GM18909 (cell line): ENCODE measurements around the gene SLC8A3.

Source experiments
- ATAC-seq: cut with Tn5 transposase; IDR thresholded peaks from one replicate; pipeline ENCODE4 v1.9.1; 2021; ENCODE audit warnings: mild to moderate bottlenecking; ENCODE audit not compliant: unreplicated experiment, poor library complexity

SLC8A3 gene

DNA sequence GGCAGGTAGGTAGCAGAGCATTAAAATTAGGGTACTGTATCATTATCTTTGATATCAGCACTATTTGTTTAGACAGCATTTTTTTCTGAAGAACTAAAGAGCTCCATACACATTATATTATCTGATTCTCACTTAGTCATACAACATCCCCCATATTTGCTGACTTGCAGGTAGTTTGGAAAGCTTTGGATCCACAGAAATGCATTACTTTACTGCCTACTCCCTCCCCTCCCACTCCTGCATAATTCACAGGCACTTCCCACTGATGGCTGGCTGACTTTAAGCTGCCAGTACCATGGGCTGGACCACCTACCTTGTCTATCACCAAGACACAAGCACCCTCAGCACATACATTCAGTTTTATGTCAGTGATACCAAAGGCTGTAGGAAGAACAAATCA is 110.4 kb downstream of the SLC8A3 start:
- ATAC-seq = no peak

DNA sequence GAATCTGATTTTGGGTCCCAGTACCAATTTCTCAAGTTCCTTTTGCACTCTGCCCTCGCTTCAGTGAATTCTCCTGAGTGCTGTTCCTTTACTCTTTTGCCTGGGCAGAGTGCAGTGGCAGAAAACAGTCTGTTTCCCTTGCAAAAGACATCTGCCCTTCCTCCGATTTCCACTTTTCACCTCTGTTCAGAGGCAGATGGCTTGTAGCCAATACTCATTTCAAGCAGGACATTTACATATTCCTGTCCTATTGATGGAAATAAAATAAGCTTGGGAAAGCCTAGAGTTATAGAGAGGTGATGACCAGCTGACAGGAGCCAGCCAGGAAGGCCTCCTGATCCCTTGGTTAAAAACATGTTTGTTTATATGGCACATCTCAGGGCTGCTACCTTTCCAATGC is 111.0 kb downstream of the SLC8A3 start:
- no peak for ATAC-seq

- no peak for ATAC-seq
These were observed 111.7 kb downstream of the SLC8A3 start for GRCh38 chr14:70077005-70077404.

- ATAC-seq = no peak
These were observed 114.7 kb downstream of the SLC8A3 start for GRCh38 chr14:70073924-70074566.

- ATAC-seq = no peak
These were observed 119.6 kb downstream of the SLC8A3 start for GRCh38 chr14:70069186-70069585.

DNA sequence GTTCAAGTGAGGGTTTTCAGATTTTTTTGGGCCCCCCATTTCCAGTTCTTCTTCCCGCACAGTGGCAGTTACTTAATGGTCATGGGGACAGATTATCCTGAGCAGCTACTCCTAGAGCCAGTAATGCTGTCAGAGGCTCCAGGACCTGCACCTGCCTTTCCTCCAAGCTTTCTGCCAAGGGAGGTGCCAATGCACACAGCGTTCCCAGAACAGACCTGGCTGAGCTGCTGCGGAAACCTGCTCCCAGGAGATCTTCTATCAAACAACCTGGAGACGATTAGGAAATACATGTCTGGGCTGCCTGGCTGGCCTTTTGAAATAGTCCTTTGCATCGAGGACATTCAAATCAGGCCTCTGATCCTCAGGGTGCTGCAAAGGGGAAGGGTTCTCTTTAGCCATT is 120.9 kb downstream of the SLC8A3 start:
- ATAC-seq = no peak

DNA sequence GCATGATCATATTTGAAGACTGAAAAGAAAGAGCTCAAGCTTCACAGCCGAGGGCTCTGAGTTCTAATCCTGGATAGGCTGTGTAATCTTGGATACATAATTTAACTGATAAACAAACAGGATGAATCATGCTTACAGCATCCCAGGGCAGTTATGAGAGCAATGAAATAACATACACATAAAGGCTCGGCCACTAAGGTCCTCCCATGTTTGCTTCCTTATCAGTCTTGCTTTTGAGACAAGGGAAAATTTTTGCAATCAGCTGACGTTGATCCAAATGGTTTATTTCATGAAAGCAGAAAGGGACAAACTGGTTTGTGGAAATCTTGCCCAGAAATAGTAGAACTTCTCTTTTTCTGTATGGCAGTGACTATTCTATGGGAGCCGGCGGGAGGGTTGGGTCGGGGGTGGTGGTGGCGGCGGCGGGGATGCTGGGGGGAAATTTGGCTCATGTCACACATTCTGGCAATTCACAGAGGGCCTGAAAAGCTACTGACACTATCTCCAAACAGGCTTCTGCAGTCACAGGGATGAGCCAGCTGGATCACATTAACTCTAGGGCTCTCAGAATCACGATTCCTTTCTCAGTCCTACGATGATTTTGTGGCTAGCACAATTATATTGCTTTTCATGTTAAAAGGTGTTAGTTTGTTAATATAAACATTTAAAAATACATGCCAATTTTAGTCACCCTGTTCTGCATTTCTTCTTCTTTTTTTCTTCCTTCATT is 124.5 kb downstream of the SLC8A3 start:
- ATAC-seq = no peak

- no peak for ATAC-seq
These were observed 127.6 kb downstream of the SLC8A3 start for GRCh38 chr14:70061108-70061507.

- ATAC-seq = no peak
These were observed 129.2 kb downstream of the SLC8A3 start for GRCh38 chr14:70059545-70059944.

GRCh38 chr14:70057519-70058136 is 131.1 kb downstream of the SLC8A3 start:
- ATAC-seq = no peak

GRCh38 chr14:70052990-70053389 is 135.8 kb downstream of the SLC8A3 start:
- no peak for ATAC-seq

- ATAC-seq = no peak
These were observed 138.6 kb downstream of the SLC8A3 start for GRCh38 chr14:70050136-70050535.

GRCh38 chr14:70049605-70050004 is 139.1 kb downstream of the SLC8A3 start:
- no peak for ATAC-seq

- ATAC-seq = no peak
These were observed 140.5 kb downstream of the SLC8A3 start for GRCh38 chr14:70048313-70048654.

DNA sequence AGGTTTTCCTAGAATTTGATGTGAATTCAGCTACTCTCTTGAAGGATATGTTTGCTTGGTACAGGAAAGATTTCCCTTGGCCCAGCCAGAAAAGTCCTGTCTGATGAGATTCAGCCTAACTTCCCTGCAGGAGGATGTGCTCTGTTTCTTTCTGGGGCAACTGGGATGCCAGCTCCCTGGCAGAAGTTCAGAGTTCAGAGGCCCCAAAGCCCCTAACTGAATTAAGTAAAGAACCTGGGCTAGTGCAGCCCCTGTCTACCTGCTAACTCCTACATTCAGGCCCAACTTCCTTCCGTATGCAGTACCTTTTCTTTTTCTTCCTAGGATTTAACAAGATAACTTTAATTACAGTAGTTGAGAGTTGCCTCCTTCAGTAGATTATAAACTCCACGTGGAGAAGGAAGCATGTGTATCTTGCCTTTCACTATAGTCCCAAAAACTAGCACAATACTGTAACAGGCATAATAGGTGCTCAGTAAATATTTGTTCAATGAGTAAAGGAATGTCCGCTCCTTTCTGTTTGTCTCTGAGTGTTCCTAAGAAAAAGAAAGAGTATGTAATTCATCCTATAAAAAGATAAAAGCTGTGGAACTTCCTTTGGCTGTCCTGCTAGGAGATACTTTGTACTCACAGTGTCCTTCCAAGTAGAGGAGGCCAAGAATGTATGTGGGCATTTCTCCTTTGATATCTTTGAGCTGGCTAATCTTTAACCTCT is 141.0 kb downstream of the SLC8A3 start:
- no peak for ATAC-seq

DNA sequence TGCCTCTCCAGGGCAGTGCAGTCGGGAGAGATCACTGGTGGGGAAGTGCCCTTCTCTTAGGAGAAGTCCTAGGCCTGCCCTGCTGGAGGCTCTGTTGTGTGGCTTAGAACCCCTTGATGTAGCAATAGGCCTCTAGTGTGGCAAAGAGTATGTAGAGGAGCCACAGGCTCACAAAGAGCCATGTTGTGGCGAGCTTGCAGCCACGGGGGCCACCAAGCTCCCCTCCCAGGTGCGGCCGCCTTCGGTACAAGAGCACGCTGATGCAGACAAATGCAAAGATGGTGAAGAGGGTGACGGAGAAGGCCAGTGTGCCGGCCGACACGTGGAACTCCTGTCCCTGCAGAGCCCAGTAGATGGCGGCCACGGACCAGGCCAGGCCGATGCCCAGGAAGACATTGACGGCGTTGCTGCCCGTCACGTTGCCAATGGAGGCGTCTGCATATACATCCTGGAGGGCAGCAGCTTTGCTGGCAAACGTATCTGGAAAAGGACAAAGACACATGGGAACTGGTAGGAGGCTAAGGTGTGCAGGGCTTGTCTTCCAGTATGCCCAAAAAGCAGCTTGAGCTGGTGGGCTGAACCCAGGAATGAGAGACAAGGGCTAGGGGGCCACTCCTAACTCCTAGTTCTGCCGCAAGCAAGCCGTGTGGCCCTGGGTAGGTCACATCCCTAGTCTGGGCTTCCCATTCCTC is 142.8 kb downstream of the SLC8A3 start:
- no peak for ATAC-seq

DNA sequence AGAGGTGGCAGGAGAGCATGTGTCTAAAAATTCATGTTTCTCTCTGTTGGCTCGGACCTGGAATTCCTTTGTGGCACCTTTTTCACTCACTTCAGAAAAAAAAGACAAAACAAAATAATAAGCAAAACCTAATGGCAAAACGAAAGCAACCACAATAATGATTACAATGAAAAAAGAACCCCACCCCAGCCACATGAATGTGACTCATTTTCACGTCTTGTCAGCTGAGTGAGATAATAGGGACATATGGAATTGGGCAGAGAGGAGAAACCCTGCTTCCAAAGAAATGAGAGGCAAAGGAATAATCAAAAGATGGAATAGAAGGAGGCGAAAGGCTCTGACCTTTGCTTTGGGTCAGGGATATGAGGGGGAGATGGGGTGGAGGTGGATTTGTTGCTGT is 143.4 kb downstream of the SLC8A3 start:
- ATAC-seq = no peak

DNA sequence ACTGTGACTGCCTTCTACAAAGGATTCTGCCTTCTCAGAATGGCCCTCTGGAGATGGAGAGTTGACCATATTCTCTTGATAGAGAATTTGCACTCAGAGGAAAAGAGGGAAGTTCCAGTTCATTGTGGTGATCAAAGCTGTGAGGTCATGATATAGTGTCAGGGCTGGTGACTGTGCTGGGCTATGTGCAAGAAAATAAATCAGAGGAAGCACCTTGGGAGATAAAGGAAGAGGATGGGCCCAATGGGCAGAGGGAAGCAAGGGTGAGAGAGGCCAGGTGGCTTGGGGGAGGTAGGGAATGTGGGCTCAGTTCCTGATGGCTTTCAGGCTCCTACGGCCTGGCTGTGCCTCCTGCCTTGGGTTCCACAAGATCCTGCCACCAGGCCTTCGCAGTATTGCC is 145.8 kb downstream of the SLC8A3 start:
- ATAC-seq = no peak

GRCh38 chr14:70036665-70037064 is 152.1 kb downstream of the SLC8A3 start:
- ATAC-seq = no peak

- ATAC-seq = no peak
These were observed 154.5 kb downstream of the SLC8A3 start for GRCh38 chr14:70034257-70034656.

DNA sequence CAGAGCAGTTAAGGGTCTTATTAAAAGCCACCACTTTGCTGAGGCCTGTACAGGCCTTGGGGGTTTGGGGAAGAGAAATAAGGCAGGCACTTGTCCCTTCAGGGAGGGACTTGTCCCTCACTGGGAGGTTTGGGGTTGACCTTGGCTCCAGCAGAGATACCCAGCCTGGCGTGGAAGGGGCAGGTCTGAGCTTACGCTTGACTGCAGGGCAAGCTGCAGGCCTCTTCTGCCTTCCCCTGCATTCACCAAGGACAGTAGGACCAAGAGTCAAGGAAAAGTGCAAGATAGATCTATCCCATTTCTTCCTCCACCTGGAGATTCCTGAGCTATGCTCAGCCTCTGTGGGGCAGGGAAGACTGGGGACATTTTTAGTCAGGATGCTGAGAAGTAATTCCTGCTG is 155.2 kb downstream of the SLC8A3 start:
- no peak for ATAC-seq
